ENCODE data around the gene LRRC74B.
A peak's percentile ranks its signal among the peaks of the same experiment; 100 is the strongest.

Gene LRRC74B, protein sequence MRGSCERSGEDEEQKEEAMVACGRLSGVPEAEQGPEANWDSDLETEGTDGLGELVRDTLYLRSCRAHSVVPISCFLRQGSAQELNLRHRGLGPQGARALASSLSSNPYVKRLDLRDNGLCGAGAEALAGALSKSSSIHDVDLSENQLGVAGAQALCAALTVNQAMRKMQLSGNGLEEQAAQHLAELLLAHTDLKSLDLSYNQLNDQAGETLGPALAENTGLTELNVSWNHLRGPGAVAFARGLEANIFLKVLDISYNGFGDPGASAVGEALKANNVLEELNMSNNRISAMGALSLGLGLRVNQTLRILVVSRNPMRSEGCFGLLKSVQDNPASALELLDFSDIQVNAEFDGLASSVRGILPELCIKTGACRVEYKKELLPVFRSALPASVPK

DNA sequence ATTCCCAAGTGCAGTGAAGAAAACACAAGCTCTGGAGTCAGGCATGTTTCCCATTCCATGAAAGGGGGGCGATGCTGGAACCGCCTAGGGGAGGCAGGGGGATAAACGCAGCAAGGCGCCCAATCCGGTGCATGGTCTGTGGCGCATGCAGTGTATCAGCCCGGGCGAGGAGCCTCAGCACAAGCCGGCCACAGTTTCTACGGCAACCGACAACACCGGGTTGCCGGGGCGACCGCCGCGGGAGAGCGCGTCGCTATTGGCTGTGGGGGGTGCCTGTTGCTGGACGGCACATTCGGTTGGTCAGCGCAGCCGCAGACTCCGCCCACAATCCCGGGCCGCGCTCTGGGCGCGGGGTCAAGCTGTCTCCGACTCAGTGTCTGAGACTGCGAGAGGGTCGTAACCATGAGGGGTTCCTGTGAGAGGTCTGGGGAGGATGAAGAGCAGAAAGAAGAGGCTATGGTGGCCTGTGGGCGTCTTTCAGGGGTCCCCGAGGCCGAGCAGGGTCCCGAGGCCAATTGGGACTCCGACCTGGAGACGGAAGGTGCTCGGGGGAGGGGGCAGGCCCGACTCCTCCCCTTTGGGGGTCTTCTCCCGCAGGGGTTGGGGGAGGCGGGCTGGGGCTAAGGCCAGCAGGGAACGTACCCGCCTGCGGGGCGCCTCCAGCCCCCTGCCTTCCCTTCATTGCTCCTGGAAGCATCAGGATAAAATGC is at the start of gene LRRC74B:
TSS of gene LRRC74B (plus strand) at position 362 of the 710 bp plus-strand sequence. CDS start at position 403, 41 bp downstream.
- no peaks in the 10 kb centered on the region for H3K9me3 ChIP-seq
- peak; percentile 78 to 90 for DNase-seq
- H3K36me3 ChIP-seq = no peaks in the 10 kb centered on the region
- TF ChIP-seq, protein P1, sequence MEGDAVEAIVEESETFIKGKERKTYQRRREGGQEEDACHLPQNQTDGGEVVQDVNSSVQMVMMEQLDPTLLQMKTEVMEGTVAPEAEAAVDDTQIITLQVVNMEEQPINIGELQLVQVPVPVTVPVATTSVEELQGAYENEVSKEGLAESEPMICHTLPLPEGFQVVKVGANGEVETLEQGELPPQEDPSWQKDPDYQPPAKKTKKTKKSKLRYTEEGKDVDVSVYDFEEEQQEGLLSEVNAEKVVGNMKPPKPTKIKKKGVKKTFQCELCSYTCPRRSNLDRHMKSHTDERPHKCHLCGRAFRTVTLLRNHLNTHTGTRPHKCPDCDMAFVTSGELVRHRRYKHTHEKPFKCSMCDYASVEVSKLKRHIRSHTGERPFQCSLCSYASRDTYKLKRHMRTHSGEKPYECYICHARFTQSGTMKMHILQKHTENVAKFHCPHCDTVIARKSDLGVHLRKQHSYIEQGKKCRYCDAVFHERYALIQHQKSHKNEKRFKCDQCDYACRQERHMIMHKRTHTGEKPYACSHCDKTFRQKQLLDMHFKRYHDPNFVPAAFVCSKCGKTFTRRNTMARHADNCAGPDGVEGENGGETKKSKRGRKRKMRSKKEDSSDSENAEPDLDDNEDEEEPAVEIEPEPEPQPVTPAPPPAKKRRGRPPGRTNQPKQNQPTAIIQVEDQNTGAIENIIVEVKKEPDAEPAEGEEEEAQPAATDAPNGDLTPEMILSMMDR (IDR thresholded peaks at IDR 0.05) = no peak
- H3K27ac ChIP-seq = peak within 1 kb of the TSS in 1 of 2 donors; percentile 23
- intact Hi-C loops (cut with DNase I; ENCODE audit: low total_unique reads) = loop anchor here (5.0 kb wide), 1 partner anchor 1722 kb away; no protein-coding TSS in a partner anchor
- peak within 1 kb of the TSS; percentile 42 to 43 for H3K4me3 ChIP-seq
- no peaks in the 10 kb centered on the region for H3K27me3 ChIP-seq
- H3K4me1 ChIP-seq = peaks cover 0 to 26% (median 19%) of the 10 kb centered on the region in 4 donors

DNA sequence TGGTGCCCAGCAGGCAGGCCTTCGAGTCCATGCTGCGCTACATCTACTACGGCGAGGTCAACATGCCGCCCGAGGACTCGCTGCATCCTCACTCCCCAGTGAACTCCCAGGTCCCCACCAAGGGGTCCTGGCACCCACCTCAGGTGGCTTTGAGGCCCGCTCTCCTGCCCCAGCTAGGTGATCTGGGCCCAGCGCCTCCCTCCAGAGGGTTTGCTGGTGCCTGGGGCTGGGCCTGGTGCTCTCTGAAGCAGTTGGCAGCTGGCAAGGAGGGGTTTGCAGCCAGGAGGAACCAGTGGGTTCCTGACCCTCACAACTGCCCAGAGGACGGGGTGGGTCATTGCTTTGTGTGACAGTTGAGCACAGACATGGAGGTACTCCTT is 49.7 kb upstream of the LRRC74B start:
- Histone ChIP-seq H3K27ac (no peak overlapping the region), H3K36me3 (peaks cover 25 to 91% (median 75%) of the 10 kb centered on the region in 3 donors), H3K27me3 (no peaks in the 10 kb centered on the region), H3K4me1 (peaks cover 10 to 20% (median 18%) of the 10 kb centered on the region in 4 donors), H3K4me3 (no peak overlapping the region), H3K9me3 (no peaks in the 10 kb centered on the region)
- DNase-seq = no peak
- TF ChIP-seq, protein P1 (IDR thresholded peaks at IDR 0.05) = no peak
- intact Hi-C loops (cut with DNase I; ENCODE audit: low total_unique reads) = loop anchor here (5.0 kb wide), 1 partner anchor 79 kb away; the partner anchor contains the start of gene CRKL

DNA sequence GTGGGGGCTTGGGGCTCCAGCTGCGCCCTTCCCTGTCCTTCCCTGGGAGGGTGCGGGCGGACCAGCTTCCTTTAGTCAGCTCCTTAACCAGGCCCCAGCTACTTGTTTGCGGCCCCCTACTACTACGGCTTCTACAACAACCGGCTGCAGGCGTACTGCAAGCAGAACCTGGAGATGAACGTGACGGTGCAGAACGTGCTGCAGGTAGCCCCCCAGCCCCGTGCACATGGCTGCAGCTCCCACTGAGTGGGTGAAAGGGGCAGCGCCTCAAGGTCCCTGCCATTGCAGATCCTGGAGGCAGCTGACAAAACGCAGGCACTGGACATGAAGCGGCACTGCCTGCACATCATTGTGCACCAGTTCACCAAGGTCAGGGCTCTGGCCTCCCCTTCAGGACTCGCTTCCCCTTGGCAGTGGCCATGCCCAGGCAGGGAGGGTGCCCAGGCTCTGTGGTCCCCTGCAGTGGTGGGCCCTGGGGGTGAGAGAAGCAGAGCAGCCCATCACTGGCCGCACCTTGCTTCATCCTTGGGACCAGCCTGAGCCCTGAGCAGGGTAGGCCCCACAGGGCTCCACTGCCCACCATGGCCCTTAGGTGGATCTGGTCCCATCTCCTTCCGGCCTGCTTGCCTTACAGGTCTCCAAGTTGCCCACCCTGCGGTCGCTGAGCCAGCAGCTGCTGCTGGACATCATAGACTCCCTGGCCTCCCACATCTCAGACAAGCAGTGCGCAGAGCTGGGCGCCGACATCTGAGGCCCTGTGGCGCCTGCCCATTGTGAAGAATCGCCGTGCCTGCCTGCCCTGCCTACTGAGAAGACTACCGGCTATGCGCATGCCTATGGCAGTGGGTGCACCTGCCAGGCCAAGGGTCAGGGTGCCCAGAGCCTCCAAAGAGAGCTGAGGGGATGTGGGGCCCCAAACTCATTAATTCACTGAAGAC is 48.9 kb upstream of the LRRC74B start:
- TF ChIP-seq, protein P1 (IDR thresholded peaks at IDR 0.05) = no peak
- intact Hi-C loops (cut with DNase I; ENCODE audit: low total_unique reads) = loop anchor here (5.0 kb wide), 1 partner anchor 80 kb away; the partner anchor contains the start of gene CRKL
- Histone ChIP-seq H3K4me3 (no peak overlapping the region), H3K27me3 (no peaks in the 10 kb centered on the region), H3K27ac (no peak overlapping the region), H3K9me3 (no peaks in the 10 kb centered on the region), H3K4me1 (peaks cover 10 to 24% (median 19%) of the 10 kb centered on the region in 4 donors), H3K36me3 (peaks cover 21 to 83% (median 66%) of the 10 kb centered on the region in 3 donors)
- no peak for DNase-seq

DNA sequence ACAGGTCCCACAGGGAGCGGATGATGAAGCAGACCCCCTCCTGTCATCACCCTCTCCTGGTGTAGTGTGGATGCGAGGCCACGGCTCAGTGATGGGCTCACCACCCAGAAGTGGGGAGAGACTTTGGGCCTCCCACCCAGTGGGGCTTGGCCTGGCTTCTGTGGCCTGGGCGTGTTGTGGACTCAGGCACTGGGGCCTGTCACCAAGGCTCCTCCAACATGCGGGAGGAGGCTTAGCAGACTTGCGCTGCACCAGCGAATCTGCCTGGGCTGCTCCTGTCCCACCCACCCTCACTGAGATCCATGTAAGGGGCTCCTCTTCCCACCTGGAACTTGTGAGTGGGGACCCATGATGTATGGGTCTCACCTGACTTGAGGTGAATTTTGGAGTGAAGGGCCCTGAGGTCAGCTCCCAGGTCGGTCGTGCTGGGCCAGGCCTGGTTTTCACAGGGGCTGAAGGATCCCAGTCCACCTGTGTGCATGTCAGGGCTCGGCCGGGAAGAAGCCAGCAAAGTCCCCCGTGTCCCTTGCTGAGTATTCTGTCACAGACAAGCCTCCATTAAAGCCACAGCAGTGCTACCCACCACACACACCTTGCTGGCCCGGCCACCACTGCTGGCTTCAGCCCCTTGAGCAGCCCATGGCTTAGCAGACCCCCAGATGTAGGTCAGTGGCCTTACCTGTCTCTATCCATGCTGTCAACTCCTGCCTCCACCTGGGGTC is 48.0 kb upstream of the LRRC74B start:
- no peak for DNase-seq
- peaks cover 13 to 74% (median 58%) of the 10 kb centered on the region in 3 donors for H3K36me3 ChIP-seq
- no peaks in the 10 kb centered on the region for H3K27me3 ChIP-seq
- peaks cover 10 to 24% (median 19%) of the 10 kb centered on the region in 4 donors for H3K4me1 ChIP-seq
- H3K4me3 ChIP-seq = no peak overlapping the region
- no peak overlapping the region for H3K27ac ChIP-seq
- H3K9me3 ChIP-seq = no peaks in the 10 kb centered on the region
- TF ChIP-seq, protein P1 (IDR thresholded peaks at IDR 0.05) = no peak
- intact Hi-C loops (cut with DNase I; ENCODE audit: low total_unique reads) = loop anchor here (5.0 kb wide), 1 partner anchor 80 kb away; the partner anchor contains the start of gene CRKL
